Measurements from ENCODE around the gene ZMIZ1. TPM values are rescaled to one million over a fixed set of nuclear protein-coding genes. Genes with fewer than 3 reads are reported as not detected.

Gene ZMIZ1
- total and polyA plus RNA-seq, 7 experiments from 2014 or later, result 1.8 to 57.2 (median 14.2) TPM

- H3K4me3 ChIP-seq (ENCODE audit: low read length), result no peak overlapping the region
- no peaks in the 10 kb centered on the region for H3K36me3 ChIP-seq (ENCODE audit: control insufficient read depth in 2 of 3, insufficient read depth in 3 of 3, low read length in 3 of 3)
- DNase-seq (peak; percentile 49 to 80 (median 74)), ATAC-seq (peak; percentile 89)
- no peak overlapping the region for H3K27ac ChIP-seq (ENCODE audit: low read depth, low read length)
- H3K27me3 Mint-ChIP-seq, result no peaks in the 10 kb centered on the region
- no peaks in the 10 kb centered on the region for H3K9me3 ChIP-seq (ENCODE audit: control insufficient read depth in 2 of 3, low read length in 3 of 3)
- H3K27ac Mint-ChIP-seq, result no peak overlapping the region
- H3K4me3 Mint-ChIP-seq, result no peak overlapping the region
- ChIA-PET POLR2A (interaction anchor here (1.7 kb wide), 1 partner anchor 1148 kb away, joined by 4 read pairs; no protein-coding TSS in a partner anchor), CTCF (interaction anchor here (0.6 to 6.8 kb wide), 28 partner anchors 8 to 1152 kb away, joined by 3 to 77 read pairs (median 4); no protein-coding TSS in a partner anchor)
- H3K27me3 ChIP-seq (ENCODE audit: control insufficient read depth in 2 of 2, insufficient read depth in 2 of 2, low read length in 2 of 2), result no peaks in the 10 kb centered on the region
- H3K9me3 Mint-ChIP-seq, result no peaks in the 10 kb centered on the region
- intact Hi-C loops (cut with micrococcal nuclease), result loop anchor here (1.0 to 10.0 kb wide), 18 partner anchors 125 to 1351 kb away; partner anchors contain the start of gene POLR3A (in 1 of the 2)
- H3K36me3 Mint-ChIP-seq, result peaks cover 0 to 11% (median 0%) of the 10 kb centered on the region in 5 donors
- H3K4me1 Mint-ChIP-seq, result peaks cover 0 to 10% (median 5%) of the 10 kb centered on the region in 7 donors
- peaks cover 0 to 3% of the 10 kb centered on the region in 2 donors for H3K4me1 ChIP-seq (ENCODE audit: control insufficient read depth in 2 of 2, insufficient read depth in 2 of 2, low read length in 2 of 2)
These were observed 126.5 kb downstream of the ZMIZ1 start for GRCh38 chr10:79195091-79195923.

GRCh38 chr10:79196470-79197461 is 128.0 kb downstream of the ZMIZ1 start:
- CTCF ChIA-PET, result interaction anchor here (0.6 to 6.8 kb wide), 7 partner anchors 9 to 1163 kb away, joined by 3 to 77 read pairs (median 4); no protein-coding TSS in a partner anchor
- DNase-seq (peak; percentile 31 to 82 (median 59)), ATAC-seq (peak; percentile 65)
- H3K36me3 Mint-ChIP-seq, result peaks cover 0 to 7% (median 0%) of the 10 kb centered on the region in 5 donors
- Histone ChIP-seq H3K27ac (ENCODE audit: low read depth, low read length) (no peak overlapping the region), H3K36me3 (ENCODE audit: control insufficient read depth in 2 of 3, insufficient read depth in 3 of 3, low read length in 3 of 3) (peaks cover 0 to 5% (median 0%) of the 10 kb centered on the region in 3 experiments), H3K4me1 (ENCODE audit: control insufficient read depth in 2 of 2, insufficient read depth in 2 of 2, low read length in 2 of 2) (peaks cover 0 to 3% of the 10 kb centered on the region in 2 donors), H3K27me3 (ENCODE audit: control insufficient read depth in 2 of 2, insufficient read depth in 2 of 2, low read length in 2 of 2) (no peaks in the 10 kb centered on the region), H3K4me3 (ENCODE audit: low read length) (no peak overlapping the region), H3K9me3 (ENCODE audit: control insufficient read depth in 2 of 3, low read length in 3 of 3) (no peaks in the 10 kb centered on the region)
- POLR2A ChIA-PET, result no interaction called here
- no peak overlapping the region for H3K4me3 Mint-ChIP-seq
- intact Hi-C loops (cut with micrococcal nuclease), result loop anchor here (1.0 to 10.0 kb wide), 8 partner anchors 222 to 1352 kb away; no protein-coding TSS in a partner anchor
- H3K4me1 Mint-ChIP-seq, result peaks cover 0 to 10% (median 5%) of the 10 kb centered on the region in 7 donors
- no peaks in the 10 kb centered on the region for H3K9me3 Mint-ChIP-seq
- H3K27ac Mint-ChIP-seq, result no peak overlapping the region
- no peaks in the 10 kb centered on the region for H3K27me3 Mint-ChIP-seq

GRCh38 chr10:79197558-79197957 is 128.8 kb downstream of the ZMIZ1 start:
- H3K27ac Mint-ChIP-seq, result no peak overlapping the region
- no peak for ATAC-seq
- H3K36me3 ChIP-seq (ENCODE audit: control insufficient read depth in 2 of 3, insufficient read depth in 3 of 3, low read length in 3 of 3), result peaks cover 0 to 7% (median 0%) of the 10 kb centered on the region in 3 experiments

DNA sequence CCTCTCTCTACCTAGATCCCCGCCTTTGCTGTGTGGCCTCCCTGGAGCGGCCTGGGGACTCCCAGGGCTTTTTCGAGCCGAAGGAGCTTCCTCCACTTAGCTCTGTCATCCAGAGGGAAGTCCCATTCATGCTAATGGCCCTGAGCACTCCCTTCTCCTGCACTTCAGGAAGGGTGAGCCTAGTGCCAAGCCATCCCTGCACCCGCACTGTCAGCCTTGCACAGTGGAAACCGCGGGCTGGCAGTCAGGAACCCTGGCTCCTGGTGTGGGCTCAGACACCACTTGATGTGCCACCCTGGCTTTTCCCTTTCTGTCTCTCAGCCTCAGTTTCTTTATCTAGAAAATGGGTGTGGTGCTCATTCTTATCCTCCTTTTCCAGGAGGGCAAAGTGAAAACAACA is 131.6 kb downstream of the ZMIZ1 start:
- POLR2A ChIA-PET, result no interaction called here
- H3K4me1 Mint-ChIP-seq, result peaks cover 0 to 7% (median 4%) of the 10 kb centered on the region in 7 donors
- no peak for ATAC-seq

More at GRCh38 chr10:79197558-79197957, 128.8 kb downstream of the ZMIZ1 start:
- H3K4me1 Mint-ChIP-seq, result peaks cover 0 to 10% (median 5%) of the 10 kb centered on the region in 7 donors
- CTCF ChIA-PET, result interaction anchor here (0.6 to 6.8 kb wide), 6 partner anchors 10 to 1223 kb away, joined by 3 to 77 read pairs (median 3); no protein-coding TSS in a partner anchor
- intact Hi-C loops (cut with micrococcal nuclease), result loop anchor here (2.0 to 10.0 kb wide), 7 partner anchors 223 to 1353 kb away; no protein-coding TSS in a partner anchor
- no peaks in the 10 kb centered on the region for H3K27me3 Mint-ChIP-seq
- POLR2A ChIA-PET, result no interaction called here
- Histone ChIP-seq H3K4me1 (ENCODE audit: control insufficient read depth in 2 of 2, insufficient read depth in 2 of 2, low read length in 2 of 2) (peaks cover 0 to 3% of the 10 kb centered on the region in 2 donors), H3K4me3 (ENCODE audit: low read length) (no peak overlapping the region), H3K27ac (ENCODE audit: low read depth, low read length) (no peak overlapping the region), H3K27me3 (ENCODE audit: control insufficient read depth in 2 of 2, insufficient read depth in 2 of 2, low read length in 2 of 2) (no peaks in the 10 kb centered on the region), H3K9me3 (ENCODE audit: control insufficient read depth in 2 of 3, low read length in 3 of 3) (no peaks in the 10 kb centered on the region)
- H3K36me3 Mint-ChIP-seq, result peaks cover 0 to 7% (median 0%) of the 10 kb centered on the region in 5 donors
- no peak overlapping the region for H3K4me3 Mint-ChIP-seq
- H3K9me3 Mint-ChIP-seq, result no peaks in the 10 kb centered on the region
- no peak for DNase-seq

GRCh38 chr10:79201706-79202105 is 132.9 kb downstream of the ZMIZ1 start:
- no peaks in the 10 kb centered on the region for H3K9me3 Mint-ChIP-seq
- no peak for DNase-seq
- no peaks in the 10 kb centered on the region for H3K9me3 ChIP-seq (ENCODE audit: control insufficient read depth in 2 of 3, low read length in 3 of 3)
- no peak for ATAC-seq
- no peaks in the 10 kb centered on the region for H3K27me3 ChIP-seq (ENCODE audit: control insufficient read depth in 2 of 2, insufficient read depth in 2 of 2, low read length in 2 of 2)
- CTCF ChIA-PET, result interaction anchor here (1.5 kb wide), 1 partner anchor 1154 kb away, joined by 3 read pairs; no protein-coding TSS in a partner anchor
- no peaks in the 10 kb centered on the region for H3K27me3 Mint-ChIP-seq
- peaks cover 0 to 34% (median 0%) of the 10 kb centered on the region in 3 experiments for H3K36me3 ChIP-seq (ENCODE audit: control insufficient read depth in 2 of 3, insufficient read depth in 3 of 3, low read length in 3 of 3)
- POLR2A ChIA-PET, result no interaction called here
- no peak overlapping the region for H3K4me3 ChIP-seq (ENCODE audit: low read length)
- no peaks in the 10 kb centered on the region for H3K4me1 ChIP-seq (ENCODE audit: control insufficient read depth in 2 of 2, insufficient read depth in 2 of 2, low read length in 2 of 2)
- intact Hi-C loops (cut with micrococcal nuclease), result no loop called here
- H3K4me3 Mint-ChIP-seq, result no peak overlapping the region
- no peak overlapping the region for H3K27ac Mint-ChIP-seq
- peaks cover 0 to 25% (median 16%) of the 10 kb centered on the region in 5 donors for H3K36me3 Mint-ChIP-seq
- H3K4me1 Mint-ChIP-seq, result no peaks in the 10 kb centered on the region
- H3K27ac ChIP-seq (ENCODE audit: low read depth, low read length), result no peak overlapping the region

More for the DNA sequence above, 131.6 kb downstream of the ZMIZ1 start:
- H3K4me3 ChIP-seq (ENCODE audit: low read length), result no peak overlapping the region
- no peaks in the 10 kb centered on the region for H3K27me3 ChIP-seq (ENCODE audit: control insufficient read depth in 2 of 2, insufficient read depth in 2 of 2, low read length in 2 of 2)
- no peak overlapping the region for H3K27ac Mint-ChIP-seq
- no peak overlapping the region for H3K27ac ChIP-seq (ENCODE audit: low read depth, low read length)
- no peaks in the 10 kb centered on the region for H3K4me1 ChIP-seq (ENCODE audit: control insufficient read depth in 2 of 2, insufficient read depth in 2 of 2, low read length in 2 of 2)
- CTCF ChIA-PET, result interaction anchor here (0.6 kb wide), 1 partner anchor 1153 kb away, joined by 3 read pairs; no protein-coding TSS in a partner anchor
- no peak overlapping the region for H3K4me3 Mint-ChIP-seq
- H3K9me3 Mint-ChIP-seq, result no peaks in the 10 kb centered on the region
- H3K9me3 ChIP-seq (ENCODE audit: control insufficient read depth in 2 of 3, low read length in 3 of 3), result no peaks in the 10 kb centered on the region
- H3K27me3 Mint-ChIP-seq, result no peaks in the 10 kb centered on the region
- H3K36me3 Mint-ChIP-seq, result peaks cover 0 to 21% (median 12%) of the 10 kb centered on the region in 5 donors
- intact Hi-C loops (cut with micrococcal nuclease), result no loop called here
- H3K36me3 ChIP-seq (ENCODE audit: control insufficient read depth in 2 of 3, insufficient read depth in 3 of 3, low read length in 3 of 3), result peaks cover 0 to 25% (median 0%) of the 10 kb centered on the region in 3 experiments
- no peak for DNase-seq
